NOMO-1 (cell line): ENCODE results near the gene INTS1.

Experiments
- DNase-seq, 2 experiments: peaks; one replicate each; lab custom pipeline; 2025; ENCODE audit not compliant: unreplicated experiment in 2 of 2; lab: John Stamatoyannopoulos, UW

The INTS1 gene

GRCh38 chr7:1542841-1543747 is 38.9 kb upstream of the INTS1 start:
- no peak for DNase-seq

GRCh38 chr7:1542329-1542728 is 38.1 kb upstream of the INTS1 start:
- DNase-seq: no peak

GRCh38 chr7:1541431-1542162 is 37.4 kb upstream of the INTS1 start:
- no peak for DNase-seq

GRCh38 chr7:1540776-1541271 is 36.6 kb upstream of the INTS1 start:
- DNase-seq: no peak

GRCh38 chr7:1539882-1540775 is 35.9 kb upstream of the INTS1 start:
- no peak for DNase-seq

- no peak for DNase-seq
These were observed 35.1 kb upstream of the INTS1 start for GRCh38 chr7:1539181-1539881.

GRCh38 chr7:1538544-1539180 is 34.5 kb upstream of the INTS1 start:
- DNase-seq: no peak

- DNase-seq: no peak
These were observed 33.6 kb upstream of the INTS1 start for GRCh38 chr7:1537535-1538412.

GRCh38 chr7:1536743-1537534 is 32.8 kb upstream of the INTS1 start:
- DNase-seq: no peak

- no peak for DNase-seq
These were observed 32.2 kb upstream of the INTS1 start for GRCh38 chr7:1536455-1536742.

GRCh38 chr7:1535701-1536454 is 31.7 kb upstream of the INTS1 start:
- DNase-seq: no peak

GRCh38 chr7:1535100-1535458 is 30.9 kb upstream of the INTS1 start:
- DNase-seq: no peak

GRCh38 chr7:1534330-1535099 is 30.3 kb upstream of the INTS1 start:
- no peak for DNase-seq

- no peak for DNase-seq
These were observed 29.5 kb upstream of the INTS1 start for GRCh38 chr7:1533547-1534329.

- DNase-seq: no peak
These were observed 29.0 kb upstream of the INTS1 start for GRCh38 chr7:1533255-1533546.
